Measurements from ENCODE around the gene DHX35. TPM values are rescaled to one million over a fixed set of nuclear protein-coding genes. Genes with fewer than 3 reads are reported as not detected.

The DHX35 gene
- total and polyA plus RNA-seq, 9 donors, result 7.6 to 10.1 (median 9.2) TPM

- no peak overlapping the region for H3K27ac ChIP-seq (ENCODE audit: low read length)
- no peaks in the 10 kb centered on the region for H3K9me3 ChIP-seq (replicated peaks; ENCODE audit: control insufficient read depth, low read depth, low read length)
- no peak for DNase-seq
- H3K27me3 ChIP-seq (ENCODE audit: control insufficient read depth, insufficient read depth, low read length), result no peaks in the 10 kb centered on the region
- no peak overlapping the region for H3K4me3 ChIP-seq (ENCODE audit: low read length)
- H3K4me1 ChIP-seq (ENCODE audit: control insufficient read depth, insufficient read depth, low read length), result no peaks in the 10 kb centered on the region
- H3K36me3 ChIP-seq (ENCODE audit: control insufficient read depth, insufficient read depth, low read length), result peaks cover 27% of the 10 kb centered on the region
Measured at GRCh38 chr20:38973107-38973506, 11.0 kb downstream of the DHX35 start.

GRCh38 chr20:38973645-38974044, 11.5 kb downstream of the DHX35 start:
- H3K36me3 ChIP-seq (ENCODE audit: control insufficient read depth, insufficient read depth, low read length), result peaks cover 23% of the 10 kb centered on the region
- no peaks in the 10 kb centered on the region for H3K9me3 ChIP-seq (replicated peaks; ENCODE audit: control insufficient read depth, low read depth, low read length)
- H3K27ac ChIP-seq (ENCODE audit: low read length), result no peak overlapping the region
- no peaks in the 10 kb centered on the region for H3K27me3 ChIP-seq (ENCODE audit: control insufficient read depth, insufficient read depth, low read length)
- no peak overlapping the region for H3K4me3 ChIP-seq (ENCODE audit: low read length)
- no peak for DNase-seq
- no peaks in the 10 kb centered on the region for H3K4me1 ChIP-seq (ENCODE audit: control insufficient read depth, insufficient read depth, low read length)
- 100% methylated on average over 2 of the region's 5 CpGs for WGBS (ENCODE audit: insufficient coverage)

- no peaks in the 10 kb centered on the region for H3K4me1 ChIP-seq (ENCODE audit: control insufficient read depth, insufficient read depth, low read length)
- peaks cover 10% of the 10 kb centered on the region for H3K36me3 ChIP-seq (ENCODE audit: control insufficient read depth, insufficient read depth, low read length)
- no peak overlapping the region for H3K27ac ChIP-seq (ENCODE audit: low read length)
- H3K27me3 ChIP-seq (ENCODE audit: control insufficient read depth, insufficient read depth, low read length), result no peaks in the 10 kb centered on the region
- no peaks in the 10 kb centered on the region for H3K9me3 ChIP-seq (replicated peaks; ENCODE audit: control insufficient read depth, low read depth, low read length)
- H3K4me3 ChIP-seq (ENCODE audit: low read length), result no peak overlapping the region
- WGBS (ENCODE audit: insufficient coverage), result no CpG with 5 or more reads among the region's 2 CpGs
- no peak for DNase-seq
Measured at GRCh38 chr20:38975539-38976120, 13.5 kb downstream of the DHX35 start.

GRCh38 chr20:38979434-38979833, 17.3 kb downstream of the DHX35 start:
- no peak overlapping the region for H3K27ac ChIP-seq (ENCODE audit: low read length)
- no peak for DNase-seq

GRCh38 chr20:38979842-38980241, 17.7 kb downstream of the DHX35 start:
- Histone ChIP-seq H3K4me1 (ENCODE audit: control insufficient read depth, insufficient read depth, low read length) (no peaks in the 10 kb centered on the region), H3K4me3 (ENCODE audit: low read length) (no peak overlapping the region), H3K27ac (ENCODE audit: low read length) (no peak overlapping the region)

More at GRCh38 chr20:38979434-38979833, 17.3 kb downstream of the DHX35 start:
- Histone ChIP-seq H3K27me3 (ENCODE audit: control insufficient read depth, insufficient read depth, low read length) (no peaks in the 10 kb centered on the region), H3K4me1 (ENCODE audit: control insufficient read depth, insufficient read depth, low read length) (no peaks in the 10 kb centered on the region), H3K9me3 (replicated peaks; ENCODE audit: control insufficient read depth, low read depth, low read length) (no peaks in the 10 kb centered on the region), H3K4me3 (ENCODE audit: low read length) (no peak overlapping the region), H3K36me3 (ENCODE audit: control insufficient read depth, insufficient read depth, low read length) (peaks cover 7% of the 10 kb centered on the region)
- WGBS (ENCODE audit: insufficient coverage), result no CpG with 5 or more reads among the region's 2 CpGs

GRCh38 chr20:38982291-38982690, 20.1 kb downstream of the DHX35 start:
- Histone ChIP-seq H3K27me3 (ENCODE audit: control insufficient read depth, insufficient read depth, low read length) (no peaks in the 10 kb centered on the region), H3K4me3 (ENCODE audit: low read length) (no peak overlapping the region), H3K4me1 (ENCODE audit: control insufficient read depth, insufficient read depth, low read length) (no peaks in the 10 kb centered on the region), H3K9me3 (replicated peaks; ENCODE audit: control insufficient read depth, low read depth, low read length) (no peaks in the 10 kb centered on the region), H3K27ac (ENCODE audit: low read length) (no peak overlapping the region), H3K36me3 (ENCODE audit: control insufficient read depth, insufficient read depth, low read length) (no peaks in the 10 kb centered on the region)
- no CpG with 5 or more reads among the region's 1 CpG for WGBS (ENCODE audit: insufficient coverage)
- no peak for DNase-seq

More at GRCh38 chr20:38979842-38980241, 17.7 kb downstream of the DHX35 start:
- Histone ChIP-seq H3K36me3 (ENCODE audit: control insufficient read depth, insufficient read depth, low read length) (peaks cover 4% of the 10 kb centered on the region), H3K9me3 (replicated peaks; ENCODE audit: control insufficient read depth, low read depth, low read length) (no peaks in the 10 kb centered on the region), H3K27me3 (ENCODE audit: control insufficient read depth, insufficient read depth, low read length) (no peaks in the 10 kb centered on the region)
- no peak for DNase-seq
- WGBS (ENCODE audit: insufficient coverage), result no CpG with 5 or more reads among the region's 3 CpGs

- DNase-seq, result no peak
- Histone ChIP-seq H3K9me3 (replicated peaks; ENCODE audit: control insufficient read depth, low read depth, low read length) (no peaks in the 10 kb centered on the region), H3K27me3 (ENCODE audit: control insufficient read depth, insufficient read depth, low read length) (no peaks in the 10 kb centered on the region), H3K27ac (ENCODE audit: low read length) (no peak overlapping the region), H3K4me3 (ENCODE audit: low read length) (no peak overlapping the region), H3K36me3 (ENCODE audit: control insufficient read depth, insufficient read depth, low read length) (peaks cover 5% of the 10 kb centered on the region), H3K4me1 (ENCODE audit: control insufficient read depth, insufficient read depth, low read length) (no peaks in the 10 kb centered on the region)
- WGBS (ENCODE audit: insufficient coverage), result no CpG with 5 or more reads among the region's 4 CpGs
Measured at GRCh38 chr20:38985060-38985459, 22.9 kb downstream of the DHX35 start.

GRCh38 chr20:38985603-38986170, 23.5 kb downstream of the DHX35 start:
- peaks cover 5% of the 10 kb centered on the region for H3K36me3 ChIP-seq (ENCODE audit: control insufficient read depth, insufficient read depth, low read length)
- no peak overlapping the region for H3K27ac ChIP-seq (ENCODE audit: low read length)
- H3K27me3 ChIP-seq (ENCODE audit: control insufficient read depth, insufficient read depth, low read length), result no peaks in the 10 kb centered on the region
- H3K4me3 ChIP-seq (ENCODE audit: low read length), result no peak overlapping the region
- no CpG with 5 or more reads among the region's 1 CpG for WGBS (ENCODE audit: insufficient coverage)
- no peak for DNase-seq
- H3K4me1 ChIP-seq (ENCODE audit: control insufficient read depth, insufficient read depth, low read length), result no peaks in the 10 kb centered on the region
- H3K9me3 ChIP-seq (replicated peaks; ENCODE audit: control insufficient read depth, low read depth, low read length), result no peaks in the 10 kb centered on the region

- Histone ChIP-seq H3K4me1 (ENCODE audit: control insufficient read depth, insufficient read depth, low read length) (no peaks in the 10 kb centered on the region), H3K27ac (ENCODE audit: low read length) (no peak overlapping the region), H3K4me3 (ENCODE audit: low read length) (no peak overlapping the region), H3K27me3 (ENCODE audit: control insufficient read depth, insufficient read depth, low read length) (no peaks in the 10 kb centered on the region), H3K36me3 (ENCODE audit: control insufficient read depth, insufficient read depth, low read length) (peaks cover 8% of the 10 kb centered on the region), H3K9me3 (replicated peaks; ENCODE audit: control insufficient read depth, low read depth, low read length) (no peaks in the 10 kb centered on the region)
- no peak for DNase-seq
- 70% methylated on average over 2 of the region's 2 CpGs for WGBS (ENCODE audit: insufficient coverage)
Measured at GRCh38 chr20:38986663-38987062, 24.5 kb downstream of the DHX35 start.

- no peak overlapping the region for H3K4me3 ChIP-seq (ENCODE audit: low read length)
- H3K27ac ChIP-seq (ENCODE audit: low read length), result no peak overlapping the region
- H3K9me3 ChIP-seq (replicated peaks; ENCODE audit: control insufficient read depth, low read depth, low read length), result no peaks in the 10 kb centered on the region
- WGBS (ENCODE audit: insufficient coverage), result 94% methylated on average over 4 of the region's 4 CpGs
- H3K36me3 ChIP-seq (ENCODE audit: control insufficient read depth, insufficient read depth, low read length), result peaks cover 8% of the 10 kb centered on the region
- DNase-seq, result no peak
- no peaks in the 10 kb centered on the region for H3K27me3 ChIP-seq (ENCODE audit: control insufficient read depth, insufficient read depth, low read length)
- H3K4me1 ChIP-seq (ENCODE audit: control insufficient read depth, insufficient read depth, low read length), result no peaks in the 10 kb centered on the region
Measured at GRCh38 chr20:38987777-38988176, 25.6 kb downstream of the DHX35 start.

- Histone ChIP-seq H3K27me3 (ENCODE audit: control insufficient read depth, insufficient read depth, low read length) (no peaks in the 10 kb centered on the region), H3K4me3 (ENCODE audit: low read length) (no peak overlapping the region), H3K9me3 (replicated peaks; ENCODE audit: control insufficient read depth, low read depth, low read length) (no peaks in the 10 kb centered on the region), H3K27ac (ENCODE audit: low read length) (no peak overlapping the region), H3K36me3 (ENCODE audit: control insufficient read depth, insufficient read depth, low read length) (peaks cover 15% of the 10 kb centered on the region), H3K4me1 (ENCODE audit: control insufficient read depth, insufficient read depth, low read length) (no peaks in the 10 kb centered on the region)
- WGBS (ENCODE audit: insufficient coverage), result no CpG with 5 or more reads among the region's 1 CpG
- DNase-seq, result no peak
Measured at GRCh38 chr20:38990728-38991127, 28.6 kb downstream of the DHX35 start.

All from muscle of leg (tissue), 11 donors.